HG03469 (cell line): ENCODE data around the gene ENAH.
"Not testable (repeated sequence)": the region's sequence is repeated elsewhere in the genome, so short reads cannot be mapped to it uniquely, and the experiment has no call there.

Experiments
- ATAC-seq: cut with Tn5 transposase; IDR thresholded peaks from one replicate; pipeline ENCODE4 v1.9.1; 2021; ENCODE audit warnings: mild to moderate bottlenecking, moderate library complexity, moderate number of reproducible peaks; ENCODE audit not compliant: unreplicated experiment

ENAH gene

GRCh38 chr1:225650179-225650578 lies 2.7 kb downstream of the ENAH start:
- no peak for ATAC-seq

DNA sequence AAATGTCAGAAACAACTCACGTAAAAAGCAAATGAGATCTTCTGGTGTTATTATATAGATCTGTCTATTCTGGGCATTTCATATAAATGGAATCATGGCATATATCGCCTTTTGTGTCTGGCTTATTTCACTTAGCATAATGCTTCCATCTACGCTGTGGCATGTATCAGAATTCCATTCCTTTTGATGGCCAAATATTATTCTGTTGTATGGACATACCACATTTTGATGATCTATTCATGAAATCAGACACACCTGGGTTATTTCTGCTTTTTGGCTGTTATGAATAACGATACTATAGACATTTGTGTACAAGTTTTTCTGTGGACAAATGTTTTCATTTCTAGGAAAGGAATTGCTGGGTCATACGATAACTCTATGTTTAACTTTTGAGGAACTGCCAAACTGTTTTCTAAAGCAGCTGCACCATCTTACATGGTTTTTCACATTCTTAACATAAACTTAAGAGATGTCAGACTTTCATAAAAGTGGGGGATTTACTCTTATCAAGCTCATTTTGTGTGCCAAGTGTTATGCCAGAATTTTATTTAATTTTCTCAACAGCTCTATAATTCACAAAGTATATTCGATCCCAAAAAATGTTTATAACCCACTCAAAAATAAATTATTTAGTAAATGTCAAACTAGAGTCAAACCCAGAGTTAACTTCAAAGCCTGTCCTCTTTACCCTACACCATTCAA lies 7.6 kb downstream of the ENAH start:
- ATAC-seq = no peak

DNA sequence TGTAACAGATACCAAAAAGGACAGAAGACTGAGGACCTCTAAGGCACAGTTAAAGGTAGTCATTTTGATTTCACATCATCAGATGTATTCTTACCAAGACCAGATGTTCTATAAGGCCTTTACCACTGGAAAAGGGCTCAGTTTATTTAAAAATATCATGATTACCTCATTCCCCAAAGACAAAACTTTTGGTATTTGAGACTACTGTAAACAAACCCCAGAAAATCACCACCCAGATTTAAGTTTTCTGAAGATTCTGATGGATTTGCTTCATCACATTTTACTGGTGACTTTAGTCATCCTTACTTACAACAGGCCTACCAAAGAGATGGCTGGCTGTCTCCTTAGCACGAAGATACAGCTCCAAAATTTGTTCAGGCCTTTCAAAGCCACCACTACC lies 8.3 kb downstream of the ENAH start:
- no peak for ATAC-seq

GRCh38 chr1:225642177-225642576 lies 10.7 kb downstream of the ENAH start:
- no peak for ATAC-seq

DNA sequence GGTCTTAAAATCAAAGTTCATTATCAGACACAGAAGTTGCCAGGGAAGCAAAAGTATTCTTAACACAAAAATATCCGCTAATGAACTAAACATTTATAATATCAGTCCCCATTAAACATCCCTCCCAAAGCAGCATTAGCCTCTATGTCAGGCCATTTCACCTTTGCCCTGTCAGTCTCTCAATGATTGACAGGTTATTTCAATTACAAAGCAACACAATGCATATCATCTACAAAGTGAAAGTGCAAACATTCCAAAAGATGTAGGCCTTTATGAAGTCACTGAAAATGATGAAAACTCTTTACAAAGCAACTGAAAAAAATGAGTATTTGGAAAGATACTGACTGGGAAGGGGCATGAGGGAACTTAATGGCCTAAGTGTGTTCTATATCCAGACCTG lies 14.1 kb downstream of the ENAH start:
- ATAC-seq = no peak

DNA sequence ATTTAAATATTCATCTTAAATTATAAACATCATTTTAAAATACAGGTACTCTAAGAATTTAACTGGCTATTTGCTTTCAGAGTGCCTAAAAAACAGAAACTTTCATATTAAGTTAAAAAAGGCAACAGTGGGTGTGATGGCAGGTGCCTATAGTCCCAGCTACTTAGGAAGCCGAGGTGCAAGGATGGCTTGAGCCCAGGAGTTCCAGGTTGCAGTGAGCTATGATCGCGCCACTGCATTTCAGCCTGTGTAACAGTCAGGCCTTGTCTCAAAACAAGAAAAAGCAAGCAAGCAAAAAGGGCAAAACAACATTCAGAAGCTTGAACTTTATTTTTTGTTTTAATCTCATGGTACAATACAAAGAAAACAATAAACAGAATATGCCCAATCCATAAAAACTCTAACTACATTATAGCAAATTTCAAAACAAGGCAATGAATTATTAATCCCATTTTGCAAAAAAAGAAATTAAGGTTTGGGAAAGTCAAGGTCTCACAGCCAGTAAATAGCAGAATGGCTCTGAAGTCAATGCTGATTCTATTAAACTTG lies 15.2 kb downstream of the ENAH start:
- no peak for ATAC-seq

GRCh38 chr1:225636992-225637391 lies 15.9 kb downstream of the ENAH start:
- ATAC-seq = not testable (repeated sequence)

DNA sequence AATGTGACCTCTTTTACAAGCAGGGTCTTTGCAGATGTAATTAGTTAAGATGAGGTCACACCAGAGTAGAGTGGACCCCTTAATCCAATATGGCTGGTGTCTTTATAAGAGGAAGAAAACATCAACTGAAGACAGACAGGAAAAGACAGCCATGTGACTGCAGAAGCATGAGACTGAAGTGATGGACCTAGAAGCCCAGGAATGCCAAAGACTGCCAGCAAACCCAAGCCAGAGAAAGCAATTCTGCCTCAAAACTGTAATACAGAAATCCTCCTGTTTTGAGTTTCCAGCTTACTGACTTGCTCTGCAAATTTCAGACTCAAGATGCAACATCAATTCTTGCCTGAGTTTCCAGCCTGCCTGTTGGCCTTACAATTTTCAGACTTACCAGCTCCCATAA lies 17.3 kb downstream of the ENAH start:
- no peak for ATAC-seq

- not testable (repeated sequence) for ATAC-seq
Measured at GRCh38 chr1:225632836-225633235, 20.1 kb downstream of the ENAH start.

DNA sequence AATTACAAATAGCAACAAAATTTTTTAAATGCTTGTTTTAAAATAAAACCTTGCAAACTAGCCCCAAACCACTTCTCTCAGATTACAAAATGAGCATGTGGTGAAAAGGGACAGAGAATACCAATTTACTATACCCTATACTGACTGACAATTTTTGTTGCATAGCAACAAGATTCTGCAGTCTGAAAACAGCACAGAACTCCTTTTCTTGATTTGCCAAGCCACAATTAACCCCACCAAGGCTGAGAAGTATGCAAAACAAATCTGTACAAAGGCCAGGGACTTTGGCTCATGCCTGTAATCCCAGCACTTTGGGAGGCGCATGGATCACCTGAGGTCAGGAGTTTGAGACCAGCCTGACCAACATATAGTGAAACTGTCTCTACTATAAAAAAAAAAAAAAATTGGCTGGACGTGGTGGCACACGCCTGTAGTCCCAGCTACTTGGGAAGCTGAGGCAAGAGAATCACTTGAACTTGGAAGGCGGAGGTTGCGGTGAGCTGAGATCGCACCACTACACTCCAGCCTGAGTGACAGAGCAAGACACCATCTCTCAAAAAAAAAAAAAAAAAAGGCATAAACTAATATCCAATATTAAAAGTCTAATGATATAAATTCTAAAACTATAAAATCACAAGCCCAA lies 21.8 kb downstream of the ENAH start:
- ATAC-seq = no peak

DNA sequence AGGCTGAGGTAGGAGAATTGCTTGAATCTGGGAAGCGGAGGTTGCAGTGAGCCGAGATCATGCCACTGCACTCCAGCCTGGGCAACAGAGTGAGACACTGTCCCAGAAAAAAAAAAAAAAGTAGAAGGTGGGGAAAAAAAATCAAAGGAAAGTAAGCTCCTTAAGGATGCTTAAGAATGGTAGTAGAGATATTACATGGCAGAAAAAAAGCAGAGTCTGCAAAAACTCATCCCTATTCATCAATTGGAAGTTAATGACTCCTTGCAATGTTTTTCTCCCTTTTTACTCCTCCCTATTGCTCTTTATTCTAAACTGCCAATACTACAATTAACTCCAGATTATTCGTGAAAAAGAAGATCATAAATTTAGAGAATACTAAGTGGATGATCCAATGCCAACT lies 23.4 kb downstream of the ENAH start:
- no peak for ATAC-seq

GRCh38 chr1:225628794-225629193 lies 24.1 kb downstream of the ENAH start:
- ATAC-seq = not testable (repeated sequence)

- ATAC-seq = no peak
Measured at GRCh38 chr1:225627304-225627947, 25.5 kb downstream of the ENAH start.

- ATAC-seq = no peak
Measured at GRCh38 chr1:225626698-225627097, 26.2 kb downstream of the ENAH start.

- ATAC-seq = no peak
Measured at GRCh38 chr1:225617956-225618355, 35.0 kb downstream of the ENAH start.

GRCh38 chr1:225617479-225617878 lies 35.4 kb downstream of the ENAH start:
- ATAC-seq = no peak

DNA sequence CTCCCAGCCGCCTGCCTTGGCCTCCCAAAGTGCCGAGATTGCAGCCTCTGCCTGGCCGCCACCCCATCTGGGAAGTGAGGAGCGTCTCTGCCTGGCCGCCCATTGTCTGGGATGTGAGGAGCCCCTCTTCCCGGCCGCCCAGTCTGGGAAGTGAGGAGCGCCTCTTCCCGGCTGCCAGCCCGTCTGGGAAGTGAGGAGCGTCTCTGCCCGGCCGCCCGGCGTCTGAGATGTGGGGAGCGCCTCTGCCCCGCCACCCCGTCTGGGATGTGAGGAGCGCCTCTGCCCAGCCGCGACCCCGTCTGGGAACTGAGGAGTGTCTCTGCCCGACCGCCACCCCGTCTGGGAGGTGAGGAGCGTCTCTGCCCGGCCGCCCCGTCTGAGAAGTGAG lies 37.5 kb downstream of the ENAH start:
- ATAC-seq = not testable (repeated sequence)

- ATAC-seq = no peak
Measured at GRCh38 chr1:225613006-225613405, 39.9 kb downstream of the ENAH start.

DNA sequence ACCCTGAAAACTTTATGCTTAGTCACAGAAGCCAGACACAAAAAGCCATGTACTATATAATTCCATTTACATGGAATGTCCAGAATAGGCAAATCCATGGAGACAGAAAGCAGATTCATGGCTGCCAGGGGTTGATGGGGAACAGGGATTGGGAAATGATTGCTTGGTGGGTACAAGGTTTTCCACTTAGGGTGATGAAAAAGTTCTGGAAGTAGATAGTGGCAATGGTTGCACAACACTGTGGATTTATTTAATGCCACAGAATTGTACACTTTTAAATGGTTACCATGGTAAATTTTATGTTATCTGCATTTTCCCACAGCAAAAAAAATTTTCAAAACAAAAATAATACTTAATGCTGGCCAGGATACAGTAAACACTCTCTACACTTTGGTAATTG lies 40.6 kb downstream of the ENAH start:
- ATAC-seq = no peak

DNA sequence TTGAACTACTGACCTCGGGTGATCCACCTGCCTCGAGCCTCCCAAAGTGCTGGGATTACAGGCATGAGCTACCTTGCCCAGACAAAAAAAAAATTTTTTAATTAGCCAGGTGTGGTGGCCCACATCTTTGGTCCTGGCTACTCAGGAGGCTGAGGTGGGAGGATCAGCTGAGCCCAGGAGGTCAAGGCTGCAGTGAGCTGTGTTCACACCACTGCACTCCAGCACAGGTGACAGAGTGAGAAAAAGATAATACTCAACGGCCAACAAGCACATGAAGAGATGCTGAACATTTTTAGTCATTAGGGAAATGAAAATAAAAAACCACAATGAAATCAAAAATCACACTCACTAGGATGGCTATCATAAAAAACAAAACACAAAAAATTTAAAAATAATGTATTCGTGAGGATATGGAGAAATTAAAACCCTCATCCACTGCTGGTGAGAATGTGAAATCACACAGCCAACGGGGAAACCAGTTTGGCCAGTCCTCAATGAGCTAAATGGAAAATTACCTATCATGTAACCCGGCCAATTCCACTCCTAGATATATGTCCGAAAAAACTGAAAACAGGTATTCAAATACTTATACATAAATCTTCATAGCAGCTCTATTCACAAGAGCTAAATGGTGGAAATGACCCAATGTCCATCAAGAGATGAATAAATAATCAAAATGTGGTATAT lies 41.2 kb downstream of the ENAH start:
- ATAC-seq = no peak

- no peak for ATAC-seq
Measured at GRCh38 chr1:225610539-225610938, 42.4 kb downstream of the ENAH start.
